Right lobe of liver (tissue), 4 donors: ENCODE data around the gene DIAPH3.

Source experiments
- CTCF ChIP-seq, 4 donors: fragments of 200-600 bp in 3 of 4; fragments of 450-650 bp in 1 of 4; IDR thresholded peaks; one replicate each; pipeline versions ENCODE4 v1.5.1 to v1.8.0; 2016 to 2022; ENCODE audit warnings: antibody characterized with exemption in 4 of 4, mild to moderate bottlenecking in 2 of 4
- POLR2A ChIP-seq: fragments of 450-650 bp; IDR thresholded peaks from one replicate; pipeline ENCODE4 v1.6.1; 2017; ENCODE audit warnings: antibody characterized with exemption, mild to moderate bottlenecking
- donor health status: DM: no; HTN: no; CAD: no.
- donor health status: DM: no; HTN: no; CAD: no.
- donor health status: DM: no; HTN: yes; CAD: no.

GRCh38 chr13:59681636-59682311 lies 482.0 kb downstream of the DIAPH3 start:
- no peak for TF ChIP-seq CTCF (IDR thresholded peaks at IDR 0.05)
- no peak for TF ChIP-seq POLR2A
